Measurements from ENCODE around the gene RYR2.

Gene RYR2

DNA sequence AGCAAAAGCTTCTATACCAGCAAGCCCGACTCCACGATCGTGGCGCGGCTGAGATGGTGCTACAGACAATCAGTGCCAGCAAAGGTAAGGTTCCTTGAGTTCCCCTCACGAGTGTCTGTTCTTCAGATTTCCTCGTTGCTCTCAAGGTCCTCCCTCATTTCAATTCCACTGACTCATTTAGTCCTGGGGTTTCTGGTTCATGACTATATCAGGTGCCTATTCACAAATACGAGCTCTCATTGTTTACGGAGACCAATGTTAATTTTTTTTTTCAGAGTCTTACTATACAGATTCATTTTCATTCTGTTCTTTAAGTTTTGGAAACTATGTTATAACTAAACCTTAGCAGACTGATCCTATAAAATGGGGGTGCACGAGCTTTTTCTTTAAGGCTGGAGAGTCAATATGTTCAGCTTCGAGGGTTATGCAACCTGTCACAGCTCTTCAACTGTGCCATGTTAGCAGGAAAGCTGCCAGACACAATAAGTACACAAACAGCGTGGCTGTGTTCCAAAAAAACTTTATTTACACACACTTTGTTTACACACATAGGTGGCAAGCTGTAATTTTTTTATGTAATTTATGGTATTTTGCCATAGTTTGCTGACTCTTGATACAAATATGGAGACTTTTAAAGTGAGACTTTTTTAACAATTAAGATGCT lies 714.5 kb downstream of the RYR2 start:
- Mint-ChIP-seq H3K27me3 (ENCODE audit: low read depth, poor library complexity) (no peaks in the 10 kb centered on the region), H3K4me3 (no peak overlapping the region), H3K27ac (no peak overlapping the region), H3K4me1 (peaks cover 5% of the 10 kb centered on the region), H3K9me3 (no peaks in the 10 kb centered on the region), H3K36me3 (ENCODE audit: low read depth) (no peaks in the 10 kb centered on the region)
- TF ChIP-seq, protein P1, sequence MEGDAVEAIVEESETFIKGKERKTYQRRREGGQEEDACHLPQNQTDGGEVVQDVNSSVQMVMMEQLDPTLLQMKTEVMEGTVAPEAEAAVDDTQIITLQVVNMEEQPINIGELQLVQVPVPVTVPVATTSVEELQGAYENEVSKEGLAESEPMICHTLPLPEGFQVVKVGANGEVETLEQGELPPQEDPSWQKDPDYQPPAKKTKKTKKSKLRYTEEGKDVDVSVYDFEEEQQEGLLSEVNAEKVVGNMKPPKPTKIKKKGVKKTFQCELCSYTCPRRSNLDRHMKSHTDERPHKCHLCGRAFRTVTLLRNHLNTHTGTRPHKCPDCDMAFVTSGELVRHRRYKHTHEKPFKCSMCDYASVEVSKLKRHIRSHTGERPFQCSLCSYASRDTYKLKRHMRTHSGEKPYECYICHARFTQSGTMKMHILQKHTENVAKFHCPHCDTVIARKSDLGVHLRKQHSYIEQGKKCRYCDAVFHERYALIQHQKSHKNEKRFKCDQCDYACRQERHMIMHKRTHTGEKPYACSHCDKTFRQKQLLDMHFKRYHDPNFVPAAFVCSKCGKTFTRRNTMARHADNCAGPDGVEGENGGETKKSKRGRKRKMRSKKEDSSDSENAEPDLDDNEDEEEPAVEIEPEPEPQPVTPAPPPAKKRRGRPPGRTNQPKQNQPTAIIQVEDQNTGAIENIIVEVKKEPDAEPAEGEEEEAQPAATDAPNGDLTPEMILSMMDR (IDR thresholded peaks at IDR 0.05), result no peak
- DNase-seq, result no peak

DNA sequence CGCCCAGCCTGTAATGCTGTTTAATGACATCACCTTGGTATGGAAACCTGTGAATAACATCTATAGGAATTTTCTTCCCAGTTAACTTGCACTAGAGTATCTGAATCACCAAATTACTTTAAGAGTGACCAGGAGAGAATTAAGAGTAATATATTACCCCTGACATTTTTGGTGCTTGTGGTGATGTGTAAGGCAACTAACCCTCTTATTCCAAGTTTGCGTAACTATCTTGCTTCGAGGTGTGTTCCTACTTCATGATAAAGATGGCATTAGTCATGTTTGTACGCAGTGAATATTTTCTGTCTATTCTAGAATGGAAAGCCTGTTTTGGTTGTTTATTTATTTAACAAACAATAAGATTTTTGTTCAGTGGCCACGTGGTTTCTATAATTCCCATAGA lies 717.4 kb downstream of the RYR2 start:
- H3K27me3 Mint-ChIP-seq (ENCODE audit: low read depth, poor library complexity), result no peaks in the 10 kb centered on the region
- no peak overlapping the region for H3K4me3 Mint-ChIP-seq

DNA sequence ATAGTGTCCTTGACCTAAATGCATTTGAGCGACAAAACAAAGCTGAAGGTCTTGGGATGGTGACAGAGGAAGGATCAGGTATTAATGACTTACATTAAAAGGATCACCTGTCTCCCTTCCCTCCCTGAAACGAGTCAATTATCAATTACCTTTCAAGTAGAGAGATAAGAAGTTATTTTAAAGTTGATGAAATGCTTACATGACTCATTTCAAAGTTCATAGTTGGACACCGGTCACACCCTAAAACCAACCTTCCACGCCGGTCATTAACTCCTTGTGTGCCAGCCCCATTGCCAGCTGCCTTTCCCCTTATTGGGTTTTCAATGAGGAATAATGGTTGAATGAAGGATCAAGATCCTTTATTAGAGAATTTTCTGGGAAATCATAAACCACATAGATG lies 719.0 kb downstream of the RYR2 start:
- DNase-seq, result no peak
- Mint-ChIP-seq H3K4me3 (no peak overlapping the region), H3K27me3 (ENCODE audit: low read depth, poor library complexity) (no peaks in the 10 kb centered on the region), H3K27ac (no peak overlapping the region), H3K4me1 (peaks cover 5% of the 10 kb centered on the region), H3K9me3 (no peaks in the 10 kb centered on the region), H3K36me3 (ENCODE audit: low read depth) (no peaks in the 10 kb centered on the region)
- TF ChIP-seq, protein P1 (IDR thresholded peaks at IDR 0.05), result no peak

More for the DNA sequence above, 717.4 kb downstream of the RYR2 start:
- peaks cover 5% of the 10 kb centered on the region for H3K4me1 Mint-ChIP-seq
- DNase-seq, result no peak
- H3K36me3 Mint-ChIP-seq (ENCODE audit: low read depth), result no peaks in the 10 kb centered on the region
- no peak overlapping the region for H3K27ac Mint-ChIP-seq
- TF ChIP-seq, protein P1 (IDR thresholded peaks at IDR 0.05), result no peak
- H3K9me3 Mint-ChIP-seq, result no peaks in the 10 kb centered on the region

DNA sequence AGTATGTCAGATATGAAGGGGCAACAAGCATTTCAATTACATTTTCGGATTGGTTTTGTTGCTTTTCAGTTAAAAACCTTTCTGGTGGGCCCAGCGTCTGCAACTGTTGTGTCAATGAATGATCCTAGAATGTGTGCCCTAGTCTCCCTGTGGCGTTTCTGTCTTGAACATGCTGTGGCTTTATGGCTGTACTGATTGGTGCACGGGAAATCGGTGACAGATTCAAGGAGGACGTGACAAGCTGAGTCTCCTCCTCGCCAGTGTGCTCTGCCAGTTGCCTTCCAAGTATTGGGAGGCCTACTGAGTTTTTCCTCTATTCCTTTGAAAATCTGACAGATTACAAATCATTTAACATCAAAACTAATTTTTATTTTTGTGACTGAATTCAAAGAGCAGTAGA lies 721.2 kb downstream of the RYR2 start:
- H3K27me3 Mint-ChIP-seq (ENCODE audit: low read depth, poor library complexity), result no peaks in the 10 kb centered on the region
- H3K4me3 Mint-ChIP-seq, result no peak overlapping the region
- no peak overlapping the region for H3K27ac Mint-ChIP-seq
- H3K9me3 Mint-ChIP-seq, result no peaks in the 10 kb centered on the region
- TF ChIP-seq, protein P1 (IDR thresholded peaks at IDR 0.05), result no peak
- H3K4me1 Mint-ChIP-seq, result peaks cover 5% of the 10 kb centered on the region
- H3K36me3 Mint-ChIP-seq (ENCODE audit: low read depth), result no peaks in the 10 kb centered on the region
- no peak for DNase-seq

DNA sequence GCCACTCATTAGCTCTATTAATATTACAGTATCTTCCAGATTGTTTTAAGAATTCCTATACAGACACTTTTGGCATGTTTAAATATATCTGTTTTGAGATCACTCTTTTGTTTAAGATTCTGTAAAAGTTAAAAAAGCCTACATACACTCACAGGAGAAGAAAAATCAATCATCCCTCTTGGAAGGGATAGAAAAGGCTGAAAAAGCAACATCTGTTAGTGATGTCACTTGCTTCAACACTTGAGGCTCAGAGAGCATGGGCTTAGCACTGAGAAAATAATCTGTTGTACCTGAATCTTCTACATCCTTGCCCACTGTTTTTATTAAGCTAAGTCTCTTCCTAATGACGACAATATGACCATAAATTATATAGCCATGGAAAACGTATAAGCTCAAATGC lies 721.8 kb downstream of the RYR2 start:
- no peaks in the 10 kb centered on the region for H3K36me3 Mint-ChIP-seq (ENCODE audit: low read depth)
- no peak overlapping the region for H3K27ac Mint-ChIP-seq
- no peaks in the 10 kb centered on the region for H3K9me3 Mint-ChIP-seq
- H3K4me1 Mint-ChIP-seq, result peaks cover 5% of the 10 kb centered on the region
- no peaks in the 10 kb centered on the region for H3K27me3 Mint-ChIP-seq (ENCODE audit: low read depth, poor library complexity)
- DNase-seq, result no peak
- TF ChIP-seq, protein P1 (IDR thresholded peaks at IDR 0.05), result no peak
- H3K4me3 Mint-ChIP-seq, result no peak overlapping the region

DNA sequence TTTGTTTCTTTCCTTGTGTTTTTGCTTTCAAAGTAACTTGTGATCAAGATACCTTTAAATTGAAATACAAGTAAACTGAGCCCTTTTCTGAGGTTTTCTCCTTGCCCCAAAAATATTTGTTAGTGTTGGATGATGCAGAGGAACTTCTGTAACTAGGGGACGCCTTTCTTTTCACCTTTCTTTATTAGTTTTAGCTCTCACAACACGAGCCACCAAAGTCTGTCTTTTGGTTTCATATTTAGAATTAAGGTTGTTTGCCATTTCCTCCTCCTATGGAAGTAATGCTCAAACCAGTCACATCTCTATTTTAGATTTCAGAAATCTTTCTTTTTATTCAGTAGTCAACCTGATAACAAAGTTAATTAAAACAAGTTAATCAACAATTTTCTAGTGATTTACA lies 727.9 kb downstream of the RYR2 start:
- Mint-ChIP-seq H3K36me3 (ENCODE audit: low read depth) (no peaks in the 10 kb centered on the region), H3K27me3 (ENCODE audit: low read depth, poor library complexity) (no peaks in the 10 kb centered on the region), H3K27ac (no peak overlapping the region), H3K9me3 (no peaks in the 10 kb centered on the region), H3K4me3 (no peak overlapping the region), H3K4me1 (no peaks in the 10 kb centered on the region)
- TF ChIP-seq, protein P1 (IDR thresholded peaks at IDR 0.05), result no peak
- no peak for DNase-seq

All from nephron progenitor cell (in vitro differentiated cells).